Choroid plexus epithelial cell (primary cell): Measurements from ENCODE around the gene AAMP.

Experiments
- DNase-seq: peaks from one replicate; pipeline ENCODE4 v3.0.0-alpha.2; 2010; ENCODE audit warnings: low read depth
- H3K4me3 ChIP-seq: 2 replicates; pipeline ENCODE4 v1.5.1; 2011; ENCODE audit warnings: low read depth, mild to moderate bottlenecking, control low read depth, low read length, moderate library complexity
- TF ChIP-seq, protein P1 (sequence below): conservative IDR thresholded peaks from 2 replicates; pipeline ENCODE4 v1.5.1; 2011; ENCODE audit warnings: low read depth, mild to moderate bottlenecking, control low read depth, inconsistent platforms, low read length, moderate library complexity

The AAMP gene

DNA sequence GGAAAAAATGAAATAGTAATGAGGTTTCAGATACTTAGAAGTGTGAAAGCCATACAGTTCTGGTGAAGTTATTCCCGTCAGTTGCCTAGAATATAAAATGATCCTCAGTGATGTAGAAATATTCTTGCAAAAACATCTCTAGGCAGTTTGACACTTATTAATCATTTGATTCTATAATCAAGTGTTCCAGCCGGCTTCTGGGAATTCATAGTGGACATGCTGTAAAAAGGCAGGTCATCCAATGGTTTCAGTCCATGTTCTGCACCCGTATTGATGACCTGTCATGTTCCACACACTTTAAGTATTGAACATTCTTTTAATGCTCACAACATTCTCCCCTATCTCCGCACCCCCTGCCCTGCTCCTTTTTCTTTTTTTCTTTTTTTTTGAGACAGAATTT is 33.1 kb downstream of the AAMP start:
- no peak overlapping the region for H3K4me3 ChIP-seq
- TF ChIP-seq, protein P1, sequence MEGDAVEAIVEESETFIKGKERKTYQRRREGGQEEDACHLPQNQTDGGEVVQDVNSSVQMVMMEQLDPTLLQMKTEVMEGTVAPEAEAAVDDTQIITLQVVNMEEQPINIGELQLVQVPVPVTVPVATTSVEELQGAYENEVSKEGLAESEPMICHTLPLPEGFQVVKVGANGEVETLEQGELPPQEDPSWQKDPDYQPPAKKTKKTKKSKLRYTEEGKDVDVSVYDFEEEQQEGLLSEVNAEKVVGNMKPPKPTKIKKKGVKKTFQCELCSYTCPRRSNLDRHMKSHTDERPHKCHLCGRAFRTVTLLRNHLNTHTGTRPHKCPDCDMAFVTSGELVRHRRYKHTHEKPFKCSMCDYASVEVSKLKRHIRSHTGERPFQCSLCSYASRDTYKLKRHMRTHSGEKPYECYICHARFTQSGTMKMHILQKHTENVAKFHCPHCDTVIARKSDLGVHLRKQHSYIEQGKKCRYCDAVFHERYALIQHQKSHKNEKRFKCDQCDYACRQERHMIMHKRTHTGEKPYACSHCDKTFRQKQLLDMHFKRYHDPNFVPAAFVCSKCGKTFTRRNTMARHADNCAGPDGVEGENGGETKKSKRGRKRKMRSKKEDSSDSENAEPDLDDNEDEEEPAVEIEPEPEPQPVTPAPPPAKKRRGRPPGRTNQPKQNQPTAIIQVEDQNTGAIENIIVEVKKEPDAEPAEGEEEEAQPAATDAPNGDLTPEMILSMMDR: no peak
- DNase-seq: no peak

DNA sequence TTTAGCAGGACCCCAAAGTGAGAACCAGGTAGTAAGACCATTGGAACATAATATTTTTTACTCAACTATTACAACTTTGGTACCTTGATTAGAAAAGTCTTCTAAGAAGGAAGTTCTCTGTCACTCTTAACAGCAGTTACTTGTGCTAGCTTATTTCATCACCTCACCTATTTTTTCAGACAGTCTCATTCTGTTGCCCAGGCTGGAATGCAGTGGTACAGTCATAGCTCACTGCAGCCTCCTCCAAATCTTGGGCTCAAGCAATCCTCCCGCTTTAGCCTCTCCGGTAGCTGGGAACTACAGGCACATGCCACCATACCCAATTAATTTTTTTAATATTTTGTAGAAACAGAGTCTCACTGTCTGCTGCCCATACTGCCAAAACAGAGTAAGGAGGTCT is 34.9 kb downstream of the AAMP start:
- TF ChIP-seq, protein P1: no peak
- H3K4me3 ChIP-seq: no peak overlapping the region
- no peak for DNase-seq

DNA sequence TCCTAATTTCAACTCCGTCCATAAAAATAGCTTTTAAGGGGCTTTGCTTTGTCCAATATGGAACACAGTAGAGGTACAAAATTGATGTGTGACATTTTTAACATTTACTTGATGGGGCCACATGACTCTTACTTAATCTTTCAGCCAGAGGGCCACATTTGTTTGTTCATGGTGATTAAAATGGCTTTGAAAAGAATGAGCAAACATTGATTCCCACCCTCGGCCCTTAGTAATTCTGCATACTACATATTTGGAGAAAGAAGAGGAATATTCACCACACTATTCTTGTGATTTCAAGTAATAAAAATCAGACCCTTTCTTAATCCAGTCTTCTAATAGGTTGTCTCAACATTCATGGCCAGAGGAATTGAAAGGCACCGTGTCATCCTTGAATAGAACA is 35.4 kb downstream of the AAMP start:
- TF ChIP-seq, protein P1: no peak
- no peak for DNase-seq
- H3K4me3 ChIP-seq: no peak overlapping the region

DNA sequence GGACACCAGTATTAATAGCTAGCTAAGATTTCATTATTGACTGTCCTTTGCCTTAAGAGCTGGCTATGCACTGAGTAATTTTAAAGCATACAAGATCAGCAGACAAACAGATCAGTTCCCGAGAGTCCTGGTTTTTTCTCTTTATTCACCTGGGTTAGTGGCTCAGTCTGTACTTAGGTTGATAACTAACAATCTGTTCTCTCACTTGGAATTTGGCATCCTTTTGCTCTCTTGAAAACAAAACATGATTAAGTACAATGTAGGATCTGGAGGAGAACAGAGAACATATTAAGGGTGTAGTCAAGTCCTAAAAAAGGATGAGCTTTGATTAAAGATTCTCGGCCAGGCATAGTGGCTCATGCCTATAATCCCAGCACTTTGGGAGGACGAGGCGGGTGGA is 36.4 kb downstream of the AAMP start:
- no peak for DNase-seq
- TF ChIP-seq, protein P1: no peak
- H3K4me3 ChIP-seq: no peak overlapping the region

DNA sequence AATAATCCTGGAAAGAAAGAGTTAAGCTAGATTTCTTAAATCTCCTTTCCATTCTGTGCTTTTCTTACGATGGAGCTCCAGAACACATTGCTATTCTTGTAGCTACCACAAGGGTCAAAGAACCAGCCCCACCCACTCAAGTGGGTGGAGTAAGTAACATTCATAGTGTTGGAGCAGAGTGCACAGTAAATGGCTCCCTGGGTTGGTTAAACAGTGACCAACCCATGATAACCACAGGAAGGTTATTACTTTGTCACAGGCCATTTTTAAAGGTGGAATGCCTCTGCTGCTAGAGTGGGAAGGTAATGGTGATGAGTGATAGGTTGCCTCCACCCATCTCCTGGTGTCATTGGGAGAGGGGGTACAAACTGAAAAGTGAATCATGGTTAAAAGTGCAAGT is 39.1 kb downstream of the AAMP start:
- TF ChIP-seq, protein P1: peak; percentile 38
- peak; percentile 83 for DNase-seq
- H3K4me3 ChIP-seq: no peak overlapping the region

DNA sequence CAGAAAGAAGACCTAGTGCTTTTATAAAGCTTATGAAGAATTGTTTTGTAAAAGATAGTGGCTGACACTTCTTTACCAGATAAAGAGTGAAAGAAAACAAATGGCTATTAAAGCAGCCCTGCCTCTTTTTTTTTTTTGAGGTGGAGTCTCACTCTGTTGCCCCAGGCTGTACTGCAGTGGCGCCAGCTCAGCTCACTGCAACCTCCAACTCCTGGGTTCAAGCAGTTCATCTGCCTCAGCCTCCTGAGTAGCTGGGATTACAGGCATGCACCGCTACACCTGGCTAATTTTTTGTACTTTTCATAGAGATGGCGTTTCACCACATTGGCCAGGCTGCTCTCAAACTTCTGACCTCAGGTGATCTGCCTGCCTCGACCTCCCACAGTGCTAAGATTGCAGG is 40.1 kb downstream of the AAMP start:
- no peak overlapping the region for H3K4me3 ChIP-seq
- TF ChIP-seq, protein P1: no peak
- peak; percentile 25 for DNase-seq

DNA sequence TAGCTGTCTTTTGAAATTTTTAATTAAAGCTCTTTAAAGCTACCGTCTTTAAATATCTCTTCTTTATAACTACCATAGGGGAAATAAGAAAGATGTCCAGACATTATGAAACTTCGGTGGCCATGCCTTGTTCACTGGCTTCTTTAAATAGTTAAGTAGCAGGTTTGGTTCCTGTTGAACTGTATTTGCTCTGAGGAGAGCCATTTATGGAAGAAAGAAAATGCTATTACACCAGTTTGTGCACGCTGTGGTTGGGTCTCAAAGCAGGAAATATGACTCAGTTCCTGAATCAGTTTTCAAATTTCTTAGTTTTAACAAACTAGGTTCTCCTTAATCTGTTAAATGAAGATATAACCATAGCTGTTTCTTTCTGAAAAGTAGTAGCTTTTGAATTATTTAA is 40.7 kb downstream of the AAMP start:
- TF ChIP-seq, protein P1: no peak
- no peak overlapping the region for H3K4me3 ChIP-seq
- peak; percentile 91 for DNase-seq
